Testis (tissue), 2 donors: ENCODE results near the gene CYP2C18.
"Not testable (repeated sequence)": the region's sequence is repeated elsewhere in the genome, so short reads cannot be mapped to it uniquely, and the experiment has no call there.

Source experiments
- CTCF ChIP-seq, 3 experiments: fragments of 450-650 bp in 2 of 3; fragments of 200-600 bp in 1 of 3; sonication (generic) in 1 of 3; IDR thresholded peaks; one replicate each; pipeline ENCODE4 v1.5.1; 2016 to 2019; ENCODE audit warnings: antibody characterized with exemption in 3 of 3, mild to moderate bottlenecking in 2 of 3, moderate library complexity in 1 of 3
- POLR2A ChIP-seq: fragments of 450-650 bp; IDR thresholded peaks from one replicate; pipeline ENCODE4 v1.6.1; 2017; ENCODE audit warnings: antibody characterized with exemption, mild to moderate bottlenecking, moderate library complexity

- not testable (repeated sequence) for TF ChIP-seq CTCF (IDR thresholded peaks at IDR 0.05); POLR2A
Measured at GRCh38 chr10:94655201-94655600, 28.3 kb upstream of the CYP2C18 start.
